Activated CD4-positive, alpha-beta T cell treated with anti-CD3 and anti-CD28 coated beads, Interleukin-2, amount 10 ng/mL, durations not matched to agents 7 days and 5 days (primary cell): ENCODE results near the gene DNAJC7. TPM values are rescaled to one million over a fixed set of nuclear protein-coding genes. Genes with fewer than 3 reads are reported as not detected.
"Not testable (repeated sequence)": the region's sequence is repeated elsewhere in the genome, so short reads cannot be mapped to it uniquely, and the experiment has no call there.

Experiments used
- CTCF ChIA-PET: fragments of 350-600 bp; sonication (Branson Sonifier 250); formaldehyde crosslinking; loops from one replicate; lab custom pipeline; 2021; ENCODE audit warnings: antibody characterized with exemption; lab: Charles Lee
- POLR2A ChIA-PET: fragments of 350-600 bp; sonication (Branson Sonifier 250); formaldehyde crosslinking; loops from one replicate; lab custom pipeline; 2021; ENCODE audit warnings: antibody characterized with exemption; lab: Charles Lee
- DNase-seq: peaks from one replicate; pipeline ENCODE4 v3.0.0-alpha.2; 2020
- H3K27ac Mint-ChIP-seq: one replicate; pipeline ENCODE4 v1.8.0; 2021; ENCODE audit warnings: mild to moderate bottlenecking, moderate library complexity, mixed read lengths
- H3K27me3 Mint-ChIP-seq: one replicate; pipeline ENCODE4 v1.8.0; 2021; ENCODE audit warnings: mixed read lengths
- H3K36me3 Mint-ChIP-seq: one replicate; pipeline ENCODE4 v1.8.0; 2021; ENCODE audit warnings: low read depth, mixed read lengths
- H3K4me1 Mint-ChIP-seq: one replicate; pipeline ENCODE4 v1.8.0; 2021; ENCODE audit warnings: mixed read lengths
- H3K4me3 Mint-ChIP-seq: one replicate; pipeline ENCODE4 v1.8.0; 2021; ENCODE audit warnings: mild to moderate bottlenecking, moderate library complexity, mixed read lengths
- H3K9me3 Mint-ChIP-seq: one replicate; pipeline ENCODE4 v1.8.0; 2021; ENCODE audit warnings: mixed read lengths
- total RNA-seq, 2 experiments: library from RNA; stranded (reverse); gene quantifications; one replicate each; pipeline ENCODE4 v1.2.3, GENCODE V29; 2021

Gene DNAJC7
- total RNA-seq, 2 experiments from 2014 or later = 93.3 to 94.8 TPM

GRCh38 chr17:41939044-41939692 lies 78.1 kb downstream of the DNAJC7 start:
- H3K4me1 Mint-ChIP-seq = no peaks in the 10 kb centered on the region
- peaks cover 4% of the 10 kb centered on the region for H3K27me3 Mint-ChIP-seq
- no peak for DNase-seq
- H3K27ac Mint-ChIP-seq = no peak overlapping the region
- CTCF ChIA-PET = interaction anchor here (0.6 to 1.4 kb wide), 4 partner anchors 8 to 57 kb away, joined by 3 to 4 read pairs (median 3); partner anchors contain the start of genes CNP and ODAD4
- H3K9me3 Mint-ChIP-seq = no peaks in the 10 kb centered on the region
- H3K36me3 Mint-ChIP-seq = no peaks in the 10 kb centered on the region
- no peak overlapping the region for H3K4me3 Mint-ChIP-seq
- POLR2A ChIA-PET = no interaction called here

- no peaks in the 10 kb centered on the region for H3K9me3 Mint-ChIP-seq
- peaks cover 4% of the 10 kb centered on the region for H3K27me3 Mint-ChIP-seq
- H3K27ac Mint-ChIP-seq = no peak overlapping the region
- no peak for DNase-seq
- H3K4me1 Mint-ChIP-seq = peaks cover 4% of the 10 kb centered on the region
- no peak overlapping the region for H3K4me3 Mint-ChIP-seq
- ChIA-PET POLR2A (no interaction called here), CTCF (interaction anchor here (0.6 to 1.4 kb wide), 4 partner anchors 12 to 56 kb away, joined by 3 to 4 read pairs (median 3); partner anchors contain the start of gene CNP)
- no peaks in the 10 kb centered on the region for H3K36me3 Mint-ChIP-seq
Observed at GRCh38 chr17:41937970-41938954, 79.0 kb downstream of the DNAJC7 start.

GRCh38 chr17:41935641-41936040 lies 81.6 kb downstream of the DNAJC7 start:
- Mint-ChIP-seq H3K36me3 (no peaks in the 10 kb centered on the region), H3K27me3 (peaks cover 4% of the 10 kb centered on the region), H3K4me3 (no peak overlapping the region), H3K4me1 (peaks cover 25% of the 10 kb centered on the region), H3K9me3 (no peaks in the 10 kb centered on the region), H3K27ac (no peak overlapping the region)
- DNase-seq = no peak
- ChIA-PET CTCF (interaction anchor here (0.7 to 1.5 kb wide), 3 partner anchors 14 to 27 kb away, joined by 3 to 7 read pairs (median 6); no protein-coding TSS in a partner anchor), POLR2A (no interaction called here)

- Mint-ChIP-seq H3K4me1 (peaks cover 44% of the 10 kb centered on the region), H3K9me3 (no peaks in the 10 kb centered on the region), H3K27ac (peak overlapping the region; percentile 85), H3K36me3 (peaks cover 3% of the 10 kb centered on the region), H3K4me3 (peak overlapping the region; percentile 38), H3K27me3 (no peaks in the 10 kb centered on the region)
- ChIA-PET CTCF (interaction anchor here (0.5 to 1.9 kb wide), 6 partner anchors 11 to 226 kb away, joined by 3 to 5 read pairs (median 3); partner anchors contain the start of gene ACLY), POLR2A (interaction anchor here (0.7 kb wide), 1 partner anchor 36 kb away, joined by 3 read pairs; no protein-coding TSS in a partner anchor)
- DNase-seq = no peak
Observed at GRCh38 chr17:41932816-41933389, 84.3 kb downstream of the DNAJC7 start.

GRCh38 chr17:41931715-41932114 lies 85.5 kb downstream of the DNAJC7 start:
- CTCF ChIA-PET = interaction anchor here (1.0 to 1.9 kb wide), 3 partner anchors 13 to 604 kb away, joined by 3 to 8 read pairs (median 5); partner anchors contain the start of genes ACLY and NAGLU
- H3K4me3 Mint-ChIP-seq, H3K27me3 Mint-ChIP-seq, H3K36me3 Mint-ChIP-seq, POLR2A ChIA-PET, H3K9me3 Mint-ChIP-seq, DNase-seq, H3K27ac Mint-ChIP-seq: not testable (repeated sequence)
- peaks cover 48% of the 10 kb centered on the region for H3K4me1 Mint-ChIP-seq

- H3K36me3 Mint-ChIP-seq = not testable (repeated sequence)
Observed at GRCh38 chr17:41930833-41931156, 86.4 kb downstream of the DNAJC7 start.

GRCh38 chr17:41930009-41930832 lies 87.0 kb downstream of the DNAJC7 start, which contains the start of gene ODAD4:
Gene ODAD4, plus strand, starts transcription at chr17:41930617. Its CDS starts 107 bp downstream, at chr17:41930724.
- ChIA-PET POLR2A (interaction anchor here (0.5 to 1.2 kb wide), 9 partner anchors 11 to 458 kb away, joined by 3 to 7 read pairs (median 4); partner anchors contain the start of genes ACLY and STAT3), CTCF (interaction anchor here (0.6 to 1.8 kb wide), 14 partner anchors 8 to 606 kb away, joined by 3 to 15 read pairs (median 4); partner anchors contain the start of genes ACLY, KLHL11, NAGLU and NKIRAS2)
- H3K9me3 Mint-ChIP-seq = no peaks in the 10 kb centered on the region
- no peaks in the 10 kb centered on the region for H3K27me3 Mint-ChIP-seq
- H3K27ac Mint-ChIP-seq = peak within 1 kb of the TSS; percentile 97
- H3K36me3 Mint-ChIP-seq = peaks cover 3% of the 10 kb centered on the region
- H3K4me1 Mint-ChIP-seq = peaks cover 55% of the 10 kb centered on the region
- peak; percentile 98 for DNase-seq
- peak within 1 kb of the TSS; percentile 97 for H3K4me3 Mint-ChIP-seq

More at GRCh38 chr17:41930833-41931156, 86.4 kb downstream of the DNAJC7 start:
- peaks cover 53% of the 10 kb centered on the region for H3K4me1 Mint-ChIP-seq
- H3K4me3 Mint-ChIP-seq = peak overlapping the region; percentile 97
- ChIA-PET POLR2A (interaction anchor here (0.5 to 1.2 kb wide), 8 partner anchors 12 to 458 kb away, joined by 3 to 7 read pairs (median 4); partner anchors contain the start of genes ACLY and STAT3), CTCF (interaction anchor here (0.6 to 1.8 kb wide), 13 partner anchors 9 to 605 kb away, joined by 3 to 15 read pairs (median 4); partner anchors contain the start of genes ACLY, KLHL11, NAGLU and NKIRAS2)
- H3K27ac Mint-ChIP-seq = peak overlapping the region; percentile 97
- not testable (repeated sequence) for DNase-seq, H3K9me3 Mint-ChIP-seq, H3K27me3 Mint-ChIP-seq

GRCh38 chr17:41928693-41929251 lies 88.5 kb downstream of the DNAJC7 start:
- H3K36me3 Mint-ChIP-seq = peaks cover 3% of the 10 kb centered on the region
- no peaks in the 10 kb centered on the region for H3K9me3 Mint-ChIP-seq
- H3K27me3 Mint-ChIP-seq = no peaks in the 10 kb centered on the region
- ChIA-PET CTCF (interaction anchor here (0.7 to 1.5 kb wide), 6 partner anchors 8 to 731 kb away, joined by 3 to 4 read pairs (median 4); partner anchors contain the start of genes ACLY and TUBG2), POLR2A (no interaction called here)
- H3K4me3 Mint-ChIP-seq = peak overlapping the region; percentile 97
- no peak for DNase-seq
- H3K4me1 Mint-ChIP-seq = peaks cover 55% of the 10 kb centered on the region
- H3K27ac Mint-ChIP-seq = peak overlapping the region; percentile 97

Other genes starting within 250 kb of the DNAJC7 start
- under 1 TPM; 0.77 to 0.99 TPM for gene JUP, start 230.7 kb downstream of the DNAJC7 start, total RNA-seq
- gene P3H4, start 205.5 kb downstream of the DNAJC7 start, total RNA-seq = 1 to 10 TPM; 1.2 to 2.4 TPM
- gene FKBP10, start 204.4 kb downstream of the DNAJC7 start, total RNA-seq = under 1 TPM in 1 of 2 experiments, not detected in 1; 0.44 TPM
- 10 to 100 TPM; 13.7 to 17.7 TPM for gene NT5C3B, start 181.2 kb downstream of the DNAJC7 start, total RNA-seq
- not detected for gene KLHL10, start 179.6 kb downstream of the DNAJC7 start, total RNA-seq
- gene KLHL11, start 152.0 kb downstream of the DNAJC7 start, total RNA-seq = 10 to 100 TPM; 13.2 to 13.9 TPM
- gene ACLY, start 98.5 kb downstream of the DNAJC7 start, total RNA-seq = 100 to 1,000 TPM; 143 to 150 TPM
- gene ODAD4, start 86.8 kb downstream of the DNAJC7 start, total RNA-seq = under 1 TPM; 0.40 to 0.42 TPM
- gene CNP, start 50.6 kb downstream of the DNAJC7 start, total RNA-seq = 10 to 100 TPM; 81.2 to 97.5 TPM
- 10 to 100 TPM; 23.3 to 25.5 TPM for gene NKIRAS2, start 2.7 kb upstream of the DNAJC7 start, total RNA-seq
- under 1 TPM in 1 of 2 experiments, not detected in 1; 0.04 TPM for gene C17orf113, start 33.2 kb upstream of the DNAJC7 start, total RNA-seq
- gene ZNF385C, start 81.0 kb upstream of the DNAJC7 start, total RNA-seq = not detected
- gene DHX58, start 95.3 kb upstream of the DNAJC7 start, total RNA-seq = 10 to 100 TPM; 52.4 to 54.3 TPM
- gene KAT2A, start 103.9 kb upstream of the DNAJC7 start, total RNA-seq = 10 to 100 TPM; 47.9 to 48.3 TPM
- not detected for gene HSPB9, start 105.4 kb upstream of the DNAJC7 start, total RNA-seq
- gene RAB5C, start 137.6 kb upstream of the DNAJC7 start, total RNA-seq = 100 to 1,000 TPM in 1 of 2 experiments, 10 to 100 TPM in 1; 97.1 to 108 TPM
- under 1 TPM; 0.15 to 0.17 TPM for gene KCNH4, start 163.7 kb upstream of the DNAJC7 start, total RNA-seq
- gene HCRT, start 168.0 kb upstream of the DNAJC7 start, total RNA-seq = not detected
- 10 to 100 TPM; 15.3 to 15.5 TPM for gene GHDC, start 177.1 kb upstream of the DNAJC7 start, total RNA-seq